HG03571 (cell line): ENCODE measurements around the gene LRCH1.

ENCODE experiments used
- ATAC-seq: cut with Tn5 transposase; IDR thresholded peaks from one replicate; pipeline ENCODE4 v1.9.1; 2021; ENCODE audit not compliant: unreplicated experiment

Gene LRCH1

DNA sequence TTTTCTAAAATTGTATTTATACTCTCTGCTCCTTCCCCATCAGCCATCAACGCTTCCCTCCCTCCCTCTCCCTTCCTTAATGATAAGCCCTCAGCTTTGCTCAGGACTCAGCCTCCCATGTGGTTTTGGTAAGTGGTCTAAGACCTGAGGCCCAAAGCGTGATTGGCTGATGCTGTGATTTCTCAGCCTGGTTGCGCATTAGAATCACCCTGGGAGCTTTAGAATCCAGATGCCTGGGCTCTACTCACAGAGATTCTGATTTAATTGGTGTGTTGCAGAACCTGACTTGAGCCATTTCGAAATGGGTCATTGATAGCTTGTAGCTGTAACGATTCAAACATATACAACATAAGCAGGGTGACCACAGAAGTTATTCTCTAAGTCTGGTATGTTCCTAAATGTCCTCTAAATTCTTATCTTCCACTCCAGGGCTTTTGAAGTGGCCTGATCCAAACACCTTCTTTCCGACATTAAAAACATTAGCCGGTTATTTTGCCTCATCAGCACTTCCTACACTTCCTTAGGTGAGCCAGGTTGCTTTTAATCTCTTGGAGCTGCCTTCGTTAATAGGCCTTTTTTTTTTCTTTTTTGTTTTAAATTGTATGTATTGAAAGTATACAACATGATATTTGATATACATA, 60.6 kb downstream of the LRCH1 start:
- no peak for ATAC-seq

GRCh38 chr13:46614582-46614981, 61.6 kb downstream of the LRCH1 start:
- no peak for ATAC-seq

DNA sequence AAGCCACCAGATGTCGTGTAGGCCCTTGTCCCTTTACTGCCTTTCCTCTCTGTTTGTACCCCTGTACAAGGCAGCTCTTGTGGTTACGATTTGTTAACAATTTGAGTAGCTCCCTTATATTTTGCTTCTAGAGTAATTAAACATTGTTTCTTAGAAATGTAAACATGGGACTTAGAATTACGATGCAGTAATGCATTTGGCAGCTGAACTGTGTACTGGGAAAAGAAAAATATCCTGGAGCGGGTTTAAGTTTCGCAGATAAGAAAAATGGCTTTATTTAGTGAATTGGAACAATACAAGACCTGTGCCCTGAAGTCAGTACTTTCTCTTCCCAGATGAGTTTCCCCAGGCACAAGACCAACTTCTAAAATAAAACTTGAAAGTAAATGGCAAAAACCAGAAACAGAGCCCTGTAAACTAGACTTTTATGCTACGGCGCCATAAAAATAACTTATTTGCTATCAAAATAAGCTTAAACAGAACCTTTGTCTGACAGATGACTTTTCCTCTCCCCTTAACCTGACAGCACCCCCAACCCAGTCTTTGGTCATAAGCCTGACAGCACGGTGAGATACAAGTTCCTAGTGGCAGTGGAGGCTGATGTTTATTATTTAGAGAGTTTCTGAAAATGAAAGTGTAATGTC, 63.0 kb downstream of the LRCH1 start:
- no peak for ATAC-seq

DNA sequence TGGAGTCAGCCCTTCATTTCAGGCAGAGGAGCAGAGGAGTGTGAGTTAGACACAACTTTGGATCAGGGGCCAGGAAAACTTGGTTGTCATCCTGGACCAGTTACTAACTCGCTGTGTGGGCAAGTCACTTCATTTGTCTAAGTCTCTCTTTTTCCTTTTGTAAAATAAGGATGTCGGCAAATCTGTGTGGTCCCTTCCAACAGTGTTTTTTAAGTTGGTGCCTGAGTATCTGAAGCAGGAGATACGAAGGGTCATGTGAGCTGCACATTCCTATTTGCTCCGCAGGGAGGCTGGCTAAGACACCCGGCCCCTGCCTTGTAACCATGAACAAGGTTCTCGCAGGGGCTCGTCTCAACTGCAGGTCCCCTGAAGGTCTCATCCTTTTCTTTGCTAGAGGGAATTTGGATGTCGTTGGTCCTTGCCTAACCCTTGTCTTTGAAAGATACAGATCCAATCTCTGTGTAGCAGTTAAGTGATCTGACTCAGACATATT, 64.3 kb downstream of the LRCH1 start:
- no peak for ATAC-seq

- no peak for ATAC-seq
Observed at GRCh38 chr13:46617885-46618284, 64.9 kb downstream of the LRCH1 start.

DNA sequence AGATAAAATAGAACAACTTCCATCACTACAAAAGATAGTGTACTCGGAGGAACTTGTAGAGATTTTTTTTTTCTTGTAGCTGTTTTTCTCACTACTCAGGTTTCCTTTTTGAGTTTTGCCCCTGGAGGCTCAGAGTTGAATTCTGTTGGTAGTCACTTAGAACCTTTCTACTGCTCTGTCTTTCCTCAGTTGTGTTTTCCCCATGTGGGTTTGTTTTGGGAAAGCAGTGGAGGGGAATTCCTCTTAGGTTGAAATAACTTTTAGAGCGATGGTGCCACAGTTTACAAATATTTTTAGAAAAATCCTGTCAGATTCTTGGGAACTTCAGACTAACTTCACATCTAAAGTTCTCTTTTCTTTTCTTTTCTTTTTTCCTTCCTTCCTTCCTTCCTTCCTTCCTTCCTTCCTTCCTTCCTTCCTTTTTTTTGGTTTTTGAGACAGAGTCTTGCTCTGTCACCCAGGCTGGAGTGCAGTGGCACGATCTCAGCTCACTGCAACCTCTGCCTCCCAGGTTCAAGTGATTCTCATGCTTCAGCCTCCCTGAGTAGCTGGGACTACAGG, 65.8 kb downstream of the LRCH1 start:
- ATAC-seq = no peak

DNA sequence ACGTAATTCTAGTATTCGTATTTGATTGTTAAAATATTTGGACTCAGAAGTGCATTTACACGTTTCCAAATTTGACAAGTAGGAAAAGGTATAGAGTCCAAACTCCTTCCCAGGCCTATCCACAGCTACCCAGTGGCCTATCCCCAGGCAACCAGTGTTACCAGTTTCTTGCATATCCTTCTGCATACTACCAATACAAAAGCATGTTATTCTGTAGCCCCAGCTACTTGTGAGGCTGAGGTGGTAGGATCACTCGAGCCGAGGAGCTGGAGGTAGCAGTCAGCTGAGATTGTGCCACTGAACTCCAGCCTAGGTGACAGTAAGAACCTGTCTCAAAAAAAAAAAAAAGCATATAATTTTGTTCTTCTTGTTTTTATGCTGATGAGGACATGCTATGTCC, 67.1 kb downstream of the LRCH1 start:
- ATAC-seq = no peak

- no peak for ATAC-seq
Observed at GRCh38 chr13:46620471-46620870, 67.5 kb downstream of the LRCH1 start.

DNA sequence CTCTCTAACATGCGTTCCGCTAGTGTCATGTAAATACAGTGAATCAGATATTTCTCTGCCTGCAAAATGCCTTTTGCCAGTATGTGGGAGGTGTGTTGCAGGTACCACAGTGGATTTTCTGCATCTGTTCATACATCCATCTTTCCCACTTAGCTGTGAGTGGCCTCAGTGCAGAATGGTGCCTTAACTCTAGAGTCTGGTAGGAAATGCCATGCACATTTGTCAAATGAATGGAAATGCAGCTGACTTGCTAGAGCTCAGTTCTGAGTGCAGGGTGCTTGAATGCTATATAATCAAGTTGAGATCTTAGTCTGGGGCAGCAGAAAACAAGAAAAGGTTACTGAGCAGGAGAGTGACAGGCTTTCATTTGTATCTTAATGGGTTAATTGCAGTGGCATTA, 68.2 kb downstream of the LRCH1 start:
- no peak for ATAC-seq

DNA sequence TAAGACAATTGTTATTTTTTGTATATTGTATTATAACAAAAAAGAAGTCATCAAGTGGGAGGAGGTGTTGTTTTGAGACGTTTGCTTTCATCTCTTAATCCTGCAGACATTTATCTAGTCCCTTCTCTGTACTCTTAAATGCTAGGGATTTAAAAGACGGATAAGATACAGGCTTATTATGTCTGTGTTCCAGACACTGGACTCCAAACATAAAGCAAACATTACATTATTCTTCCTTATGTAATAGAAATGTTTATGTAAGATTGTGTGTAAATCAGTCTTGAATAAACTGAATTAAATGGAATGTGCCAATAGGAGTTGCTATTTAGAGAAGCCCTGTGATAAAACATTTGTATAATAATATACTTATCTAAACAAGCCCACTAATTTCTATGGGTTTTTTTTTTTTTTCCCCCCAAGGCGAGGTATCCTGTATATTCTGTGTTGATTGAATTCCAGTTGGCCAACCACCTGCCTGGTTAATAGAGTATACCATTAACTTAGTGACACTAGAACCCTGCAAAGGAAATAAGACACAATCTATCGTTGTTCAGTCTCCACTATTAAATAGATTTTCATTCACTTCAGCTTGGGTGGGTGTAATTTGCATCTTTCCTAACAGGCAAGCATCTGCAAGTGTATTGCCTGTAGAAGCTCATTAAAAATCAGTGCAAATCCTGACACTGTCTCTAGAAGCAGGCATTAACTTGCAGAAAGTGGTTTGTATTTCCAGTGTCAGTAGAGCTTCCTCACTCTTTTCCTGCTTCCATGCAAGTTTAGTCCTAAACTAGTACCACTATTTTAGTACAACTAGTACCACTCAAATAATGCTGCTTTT, 69.0 kb downstream of the LRCH1 start:
- no peak for ATAC-seq

- no peak for ATAC-seq
Observed at GRCh38 chr13:46622630-46623256, 69.8 kb downstream of the LRCH1 start.

DNA sequence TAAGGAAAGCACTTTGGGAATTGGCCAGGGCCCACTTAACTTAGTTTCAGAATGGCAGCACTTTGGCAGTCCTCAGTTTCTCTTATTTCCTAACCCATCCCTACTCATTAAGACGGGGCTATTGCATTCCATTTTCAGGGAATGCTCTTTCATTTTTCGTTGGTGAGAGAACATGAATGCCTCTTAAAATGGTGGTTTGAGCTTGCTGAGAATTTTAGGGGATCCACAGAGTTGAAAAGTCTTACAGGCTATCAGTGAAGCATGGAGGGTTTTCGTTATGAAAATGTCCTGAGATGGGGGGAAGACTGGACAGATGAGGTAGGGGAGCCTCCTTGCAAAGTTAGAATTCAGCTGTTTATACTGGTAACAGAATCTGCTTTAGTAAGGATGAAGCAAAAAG, 71.4 kb downstream of the LRCH1 start:
- no peak for ATAC-seq

GRCh38 chr13:46624821-46625220, 71.9 kb downstream of the LRCH1 start:
- no peak for ATAC-seq

DNA sequence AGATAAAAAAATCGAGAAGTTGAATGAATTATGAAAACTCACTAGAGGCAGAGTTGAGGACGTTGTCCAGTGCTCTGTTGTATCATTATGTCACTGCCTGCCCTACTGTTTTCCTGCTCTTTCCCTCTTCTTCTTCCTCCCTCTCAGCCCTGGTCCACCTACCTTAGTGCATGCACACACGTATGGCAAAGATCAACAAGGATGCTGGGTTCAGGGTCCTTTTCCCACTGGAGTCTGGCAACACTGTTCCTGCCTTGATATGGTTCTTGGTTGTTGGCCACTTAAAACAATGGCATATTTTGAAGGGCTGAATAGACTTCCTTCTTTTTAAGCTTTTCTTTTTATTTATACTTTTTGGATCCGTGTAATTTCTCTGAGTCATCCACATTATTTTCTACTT, 74.5 kb downstream of the LRCH1 start:
- no peak for ATAC-seq

DNA sequence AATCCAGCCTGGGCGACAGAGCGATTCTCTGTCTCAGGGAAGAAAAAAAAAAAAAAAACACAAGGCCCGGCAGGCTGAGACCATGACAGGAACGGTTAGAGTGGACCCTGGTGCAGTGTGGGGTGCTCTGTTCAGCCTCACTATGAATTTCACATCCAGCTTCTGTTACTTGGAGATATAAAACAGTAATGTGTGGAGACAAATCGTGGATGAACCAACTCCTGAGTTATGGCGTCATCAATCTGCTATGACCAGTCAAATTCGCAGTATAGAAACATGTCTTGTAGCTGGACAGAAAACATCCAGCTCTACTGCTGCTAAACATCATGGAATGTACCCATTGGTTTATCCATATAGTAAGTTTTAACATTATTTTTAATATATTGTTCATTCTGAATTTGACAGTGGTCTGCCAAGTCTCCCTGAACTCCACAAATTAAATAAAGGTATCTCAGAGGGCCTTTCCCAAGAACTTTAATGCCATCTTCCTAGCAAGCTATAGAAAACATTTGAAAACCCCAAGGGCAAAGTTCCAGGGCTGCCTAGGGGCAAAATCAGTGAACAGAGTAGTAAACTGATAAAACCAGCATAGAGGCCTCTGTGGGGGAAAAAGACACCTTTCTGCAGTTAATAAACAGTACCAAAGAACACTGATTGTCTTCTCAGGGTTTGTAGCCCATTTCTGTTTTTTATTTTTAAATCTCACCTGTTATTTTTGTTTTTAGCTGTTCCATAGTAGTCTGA, 75.8 kb downstream of the LRCH1 start:
- ATAC-seq = no peak

- no peak for ATAC-seq
Observed at GRCh38 chr13:46629811-46630413, 76.9 kb downstream of the LRCH1 start.

DNA sequence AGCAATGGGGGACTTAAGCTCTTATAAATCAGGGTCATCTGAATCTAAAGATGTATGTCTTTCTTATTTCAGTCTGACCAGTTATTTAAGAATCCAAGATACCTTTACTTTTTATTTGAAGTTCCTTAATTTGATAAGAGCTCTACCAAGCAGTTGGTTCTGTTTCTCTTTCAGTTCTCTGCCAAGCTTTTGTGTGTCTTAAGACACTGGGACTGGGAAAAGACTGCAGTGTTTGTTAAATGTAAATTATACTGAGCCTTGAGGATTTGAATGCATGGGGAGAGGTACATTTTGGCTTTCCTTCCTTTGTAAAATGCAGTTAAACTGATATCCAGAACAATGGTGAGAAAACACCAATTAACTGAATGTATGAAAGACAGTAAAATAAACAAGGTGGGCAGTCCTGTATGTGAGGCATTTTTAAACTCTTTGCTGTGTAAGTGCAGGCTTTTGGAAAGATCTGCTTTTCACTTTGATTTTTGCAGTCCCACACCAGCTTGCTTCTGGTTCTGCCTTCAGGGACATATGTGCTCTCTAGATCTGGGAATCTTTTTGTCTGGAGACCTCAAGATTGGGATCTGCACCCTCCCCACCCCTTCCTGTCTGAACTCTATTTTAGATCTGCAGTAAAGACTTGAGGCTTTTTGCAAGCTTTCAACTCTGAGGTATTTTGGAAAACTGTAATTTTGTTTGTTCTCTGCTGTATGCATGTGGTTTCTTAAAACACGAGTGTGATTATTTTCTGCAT, 77.6 kb downstream of the LRCH1 start:
- ATAC-seq = no peak

DNA sequence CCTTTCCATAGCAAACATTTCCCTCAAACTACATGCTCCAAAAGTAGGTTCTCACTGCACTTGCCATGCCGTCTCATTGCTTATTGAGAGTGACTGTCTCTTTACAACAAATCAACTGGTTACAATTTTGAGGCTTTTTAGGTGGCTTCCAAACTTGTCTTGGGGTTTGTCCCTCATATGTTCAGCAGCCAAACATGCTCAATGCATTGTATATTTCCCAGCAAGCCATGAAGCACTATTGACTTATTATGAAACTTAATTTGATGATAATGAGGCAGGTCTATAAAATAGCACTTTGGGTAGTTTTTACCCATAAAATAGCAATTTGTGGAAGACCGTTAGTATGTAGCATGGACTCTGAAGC, 78.2 kb downstream of the LRCH1 start:
- ATAC-seq = no peak

DNA sequence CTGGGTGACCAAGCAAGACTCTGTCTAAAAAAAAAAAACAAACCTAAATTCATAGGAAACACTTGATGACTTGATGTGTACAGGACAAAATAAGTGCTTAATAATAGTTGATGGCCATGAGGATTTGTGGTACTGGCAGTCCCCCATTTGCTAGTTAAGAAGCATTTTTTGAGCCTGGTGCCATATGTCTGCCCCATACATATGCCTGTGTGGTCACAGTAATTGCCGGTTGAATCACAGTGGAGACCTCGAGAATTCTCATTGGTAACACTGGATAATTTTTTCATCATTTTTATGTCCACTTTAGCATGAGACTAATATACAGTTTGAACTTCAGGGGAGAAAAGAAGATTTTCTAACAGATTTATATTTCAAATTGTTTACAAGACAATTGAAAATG, 79.2 kb downstream of the LRCH1 start:
- no peak for ATAC-seq
